LNCaP clone FGC (cell line): Measurements from ENCODE around the gene MAPK8.

Experiments
- DNase-seq: peaks from one replicate; pipeline ENCODE4 v3.0.0-alpha.2; 2011; ENCODE audit warnings: low read depth
- H3K4me3 ChIP-seq: 2 replicates; pipeline ENCODE4 v1.5.1; 2011; ENCODE audit warnings: mild to moderate bottlenecking, low read depth, low read length, control low read depth
- CTCF ChIP-seq: IDR thresholded peaks from 2 replicates; pipeline ENCODE4 v1.5.1; 2012; ENCODE audit warnings: mild to moderate bottlenecking; ENCODE audit not compliant: control insufficient read depth, insufficient read depth; ENCODE audit errors: extremely low read depth

MAPK8 gene

GRCh38 chr10:48399551-48399950 is 93.1 kb downstream of the MAPK8 start:
- H3K4me3 ChIP-seq: no peak overlapping the region
- no peak for DNase-seq
- no peak for TF ChIP-seq CTCF

GRCh38 chr10:48400129-48400849 is 93.8 kb downstream of the MAPK8 start:
- TF ChIP-seq CTCF: no peak
- no peak overlapping the region for H3K4me3 ChIP-seq
- no peak for DNase-seq

GRCh38 chr10:48400850-48401220 is 94.4 kb downstream of the MAPK8 start:
- no peak for TF ChIP-seq CTCF
- DNase-seq: no peak

GRCh38 chr10:48404646-48405045 is 98.2 kb downstream of the MAPK8 start:
- no peak overlapping the region for H3K4me3 ChIP-seq
- no peak for DNase-seq
- TF ChIP-seq CTCF: no peak

More at GRCh38 chr10:48400850-48401220, 94.4 kb downstream of the MAPK8 start:
- H3K4me3 ChIP-seq: no peak overlapping the region

- DNase-seq: no peak
- H3K4me3 ChIP-seq: no peak overlapping the region
- TF ChIP-seq CTCF: no peak
Measured at GRCh38 chr10:48406204-48406603, 99.7 kb downstream of the MAPK8 start.

- TF ChIP-seq CTCF: no peak
- no peak overlapping the region for H3K4me3 ChIP-seq
- DNase-seq: no peak
Measured at GRCh38 chr10:48406658-48407057, 100.2 kb downstream of the MAPK8 start.

GRCh38 chr10:48410503-48410902 is 104.0 kb downstream of the MAPK8 start:
- no peak overlapping the region for H3K4me3 ChIP-seq
- DNase-seq: no peak
- TF ChIP-seq CTCF: no peak
